ENCODE data around the gene ETV7. TPM values are rescaled to one million over a fixed set of nuclear protein-coding genes. Genes with fewer than 3 reads are reported as not detected.

The ETV7 gene
- total RNA-seq, 2 experiments from 2014 or later, result 20.7 to 21.9 TPM

DNA sequence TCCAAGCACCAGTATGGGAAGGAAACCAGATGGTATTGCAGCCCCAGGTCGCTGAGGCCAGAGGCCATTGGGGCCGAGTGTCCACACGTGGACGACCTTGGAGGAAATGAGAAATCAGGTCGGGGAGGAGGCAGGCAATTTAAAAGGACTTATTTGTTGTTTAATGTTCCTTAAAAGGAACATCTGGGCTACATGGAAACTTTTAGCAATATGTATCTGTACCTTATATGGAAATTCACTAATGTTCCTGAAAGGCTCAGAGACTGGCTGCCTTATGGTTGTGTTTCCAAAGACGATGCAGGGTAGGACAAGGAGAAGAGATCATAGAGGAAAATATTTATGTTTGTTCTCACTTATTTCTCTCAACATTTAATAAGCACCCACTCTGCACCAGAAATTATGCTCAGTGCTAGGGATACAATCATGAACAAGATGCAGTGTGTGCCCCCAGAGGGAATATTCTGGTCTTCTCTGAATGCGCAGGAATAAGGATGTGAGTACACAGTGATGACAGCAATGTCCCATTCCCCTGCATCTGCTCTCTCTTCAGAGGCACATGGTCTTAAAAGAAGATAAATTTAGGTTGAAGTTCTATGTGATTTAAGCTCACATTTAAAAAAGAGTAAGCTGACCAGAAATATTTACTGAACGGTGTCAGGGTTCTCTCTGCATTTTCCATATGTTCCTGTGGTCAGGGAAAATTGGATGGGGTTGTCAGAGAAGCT is 54.1 kb downstream of the ETV7 start:
- Mint-ChIP-seq H3K4me3 (no peak overlapping the region), H3K27me3 (peaks cover 41% of the 10 kb centered on the region), H3K9me3 (no peaks in the 10 kb centered on the region), H3K4me1 (peaks cover 5% of the 10 kb centered on the region), H3K27ac (no peak overlapping the region), H3K36me3 (ENCODE audit: low read depth) (no peaks in the 10 kb centered on the region)
- DNase-seq, result no peak
- ChIA-PET CTCF (interaction anchor here (1.1 to 1.2 kb wide), 2 partner anchors 16 to 31 kb away, joined by 3 read pairs; no protein-coding TSS in a partner anchor), POLR2A (no interaction called here)

DNA sequence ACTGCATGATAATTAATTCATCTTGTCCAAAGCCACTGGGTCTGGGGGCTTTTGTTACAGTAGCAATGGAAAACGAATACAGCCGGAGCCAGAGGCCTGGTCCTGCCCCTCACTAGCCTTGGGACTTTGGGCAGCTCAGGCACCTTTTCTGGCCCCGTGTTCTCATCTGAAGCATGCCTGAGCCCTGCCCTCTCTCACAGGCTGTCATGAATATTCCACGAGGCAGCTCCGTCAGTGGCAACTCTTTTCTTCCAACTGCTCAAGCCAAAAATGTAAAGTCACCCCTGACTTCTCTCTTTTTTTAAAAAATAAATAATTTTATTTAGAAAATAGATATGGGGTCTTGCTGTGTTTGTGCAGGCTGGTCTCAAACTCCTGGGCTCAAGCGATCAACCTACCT is 56.1 kb downstream of the ETV7 start:
- no peaks in the 10 kb centered on the region for H3K4me1 Mint-ChIP-seq
- CTCF ChIA-PET, result no interaction called here
- H3K27me3 Mint-ChIP-seq, result peaks cover 41% of the 10 kb centered on the region
- H3K27ac Mint-ChIP-seq, result no peak overlapping the region
- H3K9me3 Mint-ChIP-seq, result no peaks in the 10 kb centered on the region
- POLR2A ChIA-PET, result no interaction called here
- no peaks in the 10 kb centered on the region for H3K36me3 Mint-ChIP-seq (ENCODE audit: low read depth)
- DNase-seq, result no peak
- H3K4me3 Mint-ChIP-seq, result no peak overlapping the region

DNA sequence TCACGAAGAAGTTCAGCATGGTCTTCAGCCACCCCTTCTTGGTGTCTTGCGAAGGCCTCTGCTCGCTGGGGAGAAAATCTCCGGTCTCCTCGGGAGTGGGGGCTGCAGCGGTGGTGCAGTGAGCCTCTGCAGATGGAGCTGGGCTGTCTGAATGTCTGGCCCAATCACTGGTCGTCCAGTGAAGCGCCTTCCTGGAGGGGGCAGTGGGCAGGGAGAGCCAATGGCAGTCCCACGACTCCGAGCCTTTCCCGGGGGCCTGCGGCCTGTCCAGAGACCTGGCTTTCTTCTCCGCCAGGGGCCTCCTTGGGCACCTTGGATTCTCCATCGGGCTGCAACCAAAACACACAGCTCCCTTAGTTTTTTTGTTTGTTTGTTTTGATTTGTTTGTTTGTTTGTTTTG is 57.1 kb downstream of the ETV7 start:
- H3K4me1 Mint-ChIP-seq, result no peaks in the 10 kb centered on the region
- no peak for DNase-seq
- H3K27ac Mint-ChIP-seq, result no peak overlapping the region
- H3K27me3 Mint-ChIP-seq, result peaks cover 46% of the 10 kb centered on the region
- H3K4me3 Mint-ChIP-seq, result no peak overlapping the region
- CTCF ChIA-PET, result no interaction called here
- H3K9me3 Mint-ChIP-seq, result no peaks in the 10 kb centered on the region
- POLR2A ChIA-PET, result no interaction called here
- H3K36me3 Mint-ChIP-seq (ENCODE audit: low read depth), result no peaks in the 10 kb centered on the region

DNA sequence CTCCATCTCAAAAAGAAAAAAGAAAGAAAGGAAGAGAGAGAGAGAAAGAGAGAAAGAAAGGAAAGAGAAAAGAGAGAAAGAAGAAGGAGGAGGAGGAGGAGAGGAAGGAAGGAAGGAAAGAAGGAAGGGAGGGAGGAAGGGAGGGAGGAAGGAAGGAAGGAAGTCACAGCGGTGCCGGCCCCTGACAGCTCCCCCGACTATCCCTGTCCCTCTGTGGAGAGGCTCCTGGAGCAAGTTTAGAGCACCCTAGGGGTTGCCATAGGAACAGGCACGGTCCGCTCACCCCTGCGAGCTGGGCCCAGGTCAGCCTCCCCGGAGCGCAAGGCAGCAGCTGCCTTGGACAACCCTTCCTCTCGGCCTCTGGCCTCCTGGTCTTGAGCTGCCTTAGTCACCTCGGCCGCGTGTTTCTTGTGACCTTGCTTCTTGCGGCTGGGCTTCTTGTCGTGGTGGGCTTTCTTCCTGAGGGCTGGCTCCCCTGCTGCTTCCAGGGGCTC is 57.6 kb downstream of the ETV7 start:
- no peak for DNase-seq
- H3K4me3 Mint-ChIP-seq, result no peak overlapping the region
- H3K27me3 Mint-ChIP-seq, result peaks cover 41% of the 10 kb centered on the region
- CTCF ChIA-PET, result no interaction called here
- no peaks in the 10 kb centered on the region for H3K9me3 Mint-ChIP-seq
- POLR2A ChIA-PET, result no interaction called here
- no peaks in the 10 kb centered on the region for H3K36me3 Mint-ChIP-seq (ENCODE audit: low read depth)
- H3K27ac Mint-ChIP-seq, result no peak overlapping the region
- no peaks in the 10 kb centered on the region for H3K4me1 Mint-ChIP-seq

- no peak for DNase-seq
- H3K9me3 Mint-ChIP-seq, result no peaks in the 10 kb centered on the region
These were observed 58.9 kb downstream of the ETV7 start for GRCh38 chr6:36328600-36328999.

GRCh38 chr6:36327919-36328236 is 59.6 kb downstream of the ETV7 start:
- POLR2A ChIA-PET, result no interaction called here
- Mint-ChIP-seq H3K27me3 (peaks cover 24% of the 10 kb centered on the region), H3K9me3 (no peaks in the 10 kb centered on the region), H3K4me3 (no peak overlapping the region), H3K36me3 (ENCODE audit: low read depth) (no peaks in the 10 kb centered on the region), H3K27ac (no peak overlapping the region), H3K4me1 (no peaks in the 10 kb centered on the region)
- CTCF ChIA-PET, result interaction anchor here (1.8 kb wide), 1 partner anchor 13 kb away, joined by 7 read pairs; no protein-coding TSS in a partner anchor
- no peak for DNase-seq

More at GRCh38 chr6:36328600-36328999, 58.9 kb downstream of the ETV7 start:
- no peak overlapping the region for H3K4me3 Mint-ChIP-seq
- no peak overlapping the region for H3K27ac Mint-ChIP-seq
- no peaks in the 10 kb centered on the region for H3K36me3 Mint-ChIP-seq (ENCODE audit: low read depth)
- ChIA-PET POLR2A (no interaction called here), CTCF (interaction anchor here (1.8 kb wide), 1 partner anchor 12 kb away, joined by 7 read pairs; no protein-coding TSS in a partner anchor)
- peaks cover 30% of the 10 kb centered on the region for H3K27me3 Mint-ChIP-seq
- H3K4me1 Mint-ChIP-seq, result no peaks in the 10 kb centered on the region

DNA sequence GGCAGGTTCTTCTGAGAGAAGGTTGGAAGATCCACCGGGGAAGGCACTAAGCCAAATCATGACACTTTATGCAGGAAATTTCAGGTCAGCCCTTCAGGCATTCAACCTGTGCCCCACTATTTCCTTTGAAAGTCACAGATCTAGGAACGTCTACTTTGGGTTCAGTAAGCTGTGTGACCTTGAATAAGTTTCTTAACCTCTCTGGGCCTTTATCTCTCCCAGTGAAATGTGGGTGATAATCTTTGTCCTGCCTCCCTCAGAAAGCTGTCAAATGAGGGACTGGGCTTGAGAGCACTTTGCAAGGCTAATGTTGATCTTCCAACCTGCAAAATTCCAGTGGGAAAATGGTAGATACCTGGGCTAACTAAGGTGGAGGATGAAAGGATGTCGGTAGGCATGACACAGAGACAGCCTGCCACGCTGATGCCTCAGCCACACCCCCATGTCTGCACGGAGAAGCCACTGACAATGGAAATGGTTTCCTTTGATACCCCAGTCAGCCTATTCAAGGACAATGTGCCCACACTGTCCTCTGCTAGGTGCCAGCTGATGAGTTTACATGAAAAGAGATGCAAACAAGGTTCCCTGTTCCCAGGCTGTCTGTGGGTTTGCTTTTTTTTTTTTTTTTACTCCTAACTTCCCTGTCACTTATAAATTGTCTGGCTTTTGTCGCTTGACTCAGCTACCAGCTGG is 60.1 kb downstream of the ETV7 start:
- POLR2A ChIA-PET, result no interaction called here
- H3K36me3 Mint-ChIP-seq (ENCODE audit: low read depth), result no peaks in the 10 kb centered on the region
- peaks cover 21% of the 10 kb centered on the region for H3K27me3 Mint-ChIP-seq
- no peak overlapping the region for H3K4me3 Mint-ChIP-seq
- H3K9me3 Mint-ChIP-seq, result no peaks in the 10 kb centered on the region
- no peak for DNase-seq
- H3K4me1 Mint-ChIP-seq, result no peaks in the 10 kb centered on the region
- H3K27ac Mint-ChIP-seq, result no peak overlapping the region
- CTCF ChIA-PET, result interaction anchor here (1.8 kb wide), 1 partner anchor 13 kb away, joined by 7 read pairs; no protein-coding TSS in a partner anchor

DNA sequence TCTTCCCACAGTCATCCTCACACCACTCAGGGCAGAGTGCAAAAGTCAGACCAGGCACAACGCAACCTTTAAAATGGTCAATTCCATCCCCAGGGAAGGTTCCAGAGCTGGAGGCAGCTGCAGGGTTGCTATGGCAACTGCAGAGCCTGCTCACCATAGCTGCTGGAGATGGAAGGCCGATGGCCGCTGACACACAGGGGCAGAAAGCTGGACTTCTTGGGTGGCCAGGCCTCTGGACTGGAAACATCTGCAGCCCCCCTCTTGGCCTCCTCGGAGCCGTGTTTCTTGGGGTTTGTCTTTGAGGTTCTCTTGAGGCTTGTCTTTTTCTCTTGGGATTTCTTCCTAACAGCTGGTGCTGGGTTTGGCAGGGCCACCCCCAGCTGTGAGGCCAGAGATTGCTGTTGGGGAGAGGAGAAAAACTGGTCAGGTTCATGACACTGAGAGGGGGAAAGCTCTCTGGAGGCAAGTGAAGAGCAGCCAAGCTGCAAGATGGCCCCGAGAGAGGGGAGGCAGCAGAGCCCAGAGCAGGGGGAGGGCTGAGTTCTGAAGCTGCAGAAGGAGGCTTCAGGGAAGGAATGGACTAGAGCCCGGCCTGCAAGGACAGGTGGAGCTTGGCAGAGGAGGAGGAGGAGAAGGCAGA is 61.0 kb downstream of the ETV7 start:
- no peaks in the 10 kb centered on the region for H3K36me3 Mint-ChIP-seq (ENCODE audit: low read depth)
- no peaks in the 10 kb centered on the region for H3K4me1 Mint-ChIP-seq
- DNase-seq, result no peak
- H3K27me3 Mint-ChIP-seq, result peaks cover 15% of the 10 kb centered on the region
- ChIA-PET POLR2A (no interaction called here), CTCF (interaction anchor here (0.9 to 1.8 kb wide), 3 partner anchors 9 to 14 kb away, joined by 4 to 7 read pairs (median 7); no protein-coding TSS in a partner anchor)
- H3K4me3 Mint-ChIP-seq, result no peak overlapping the region
- no peak overlapping the region for H3K27ac Mint-ChIP-seq
- H3K9me3 Mint-ChIP-seq, result no peaks in the 10 kb centered on the region

GRCh38 chr6:36324715-36325114 is 62.8 kb downstream of the ETV7 start:
- H3K27me3 Mint-ChIP-seq, result peaks cover 15% of the 10 kb centered on the region
- DNase-seq, result no peak
- POLR2A ChIA-PET, result no interaction called here

DNA sequence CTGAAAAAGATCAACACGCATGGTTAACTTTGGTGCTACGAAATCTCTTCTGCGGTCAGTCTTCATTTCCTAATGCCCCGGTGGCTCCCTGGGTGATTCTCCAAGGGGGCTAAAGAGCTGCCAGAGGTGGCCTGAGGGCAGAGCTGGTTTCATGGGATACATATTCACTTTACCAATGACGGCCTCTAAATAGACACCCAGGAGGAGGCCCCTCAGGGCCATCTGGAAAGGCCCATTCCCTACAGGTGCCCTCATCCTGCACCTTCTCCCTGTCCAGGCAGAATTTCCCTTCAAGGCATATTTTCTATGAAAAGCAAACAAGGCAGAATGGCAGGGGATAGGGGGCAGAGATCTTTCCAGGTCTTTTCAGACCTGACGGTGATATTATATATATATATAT is 63.3 kb downstream of the ETV7 start:
- Mint-ChIP-seq H3K9me3 (no peaks in the 10 kb centered on the region), H3K27me3 (peaks cover 15% of the 10 kb centered on the region), H3K4me1 (no peaks in the 10 kb centered on the region), H3K36me3 (ENCODE audit: low read depth) (no peaks in the 10 kb centered on the region), H3K4me3 (no peak overlapping the region), H3K27ac (no peak overlapping the region)
- CTCF ChIA-PET, result interaction anchor here (0.8 kb wide), 1 partner anchor 37 kb away, joined by 3 read pairs; no protein-coding TSS in a partner anchor
- no peak for DNase-seq
- POLR2A ChIA-PET, result no interaction called here

More at GRCh38 chr6:36324715-36325114, 62.8 kb downstream of the ETV7 start:
- Mint-ChIP-seq H3K4me3 (no peak overlapping the region), H3K27ac (no peak overlapping the region), H3K9me3 (no peaks in the 10 kb centered on the region), H3K36me3 (ENCODE audit: low read depth) (no peaks in the 10 kb centered on the region), H3K4me1 (no peaks in the 10 kb centered on the region)
- CTCF ChIA-PET, result interaction anchor here (0.8 kb wide), 1 partner anchor 37 kb away, joined by 3 read pairs; no protein-coding TSS in a partner anchor

GRCh38 chr6:36323062-36323461 is 64.4 kb downstream of the ETV7 start:
- Mint-ChIP-seq H3K36me3 (ENCODE audit: low read depth) (no peaks in the 10 kb centered on the region), H3K4me3 (no peak overlapping the region), H3K27ac (no peak overlapping the region), H3K27me3 (peaks cover 15% of the 10 kb centered on the region), H3K9me3 (no peaks in the 10 kb centered on the region), H3K4me1 (no peaks in the 10 kb centered on the region)
- DNase-seq, result no peak
- ChIA-PET CTCF (no interaction called here), POLR2A (no interaction called here)

GRCh38 chr6:36322591-36322990 is 64.9 kb downstream of the ETV7 start:
- H3K4me3 Mint-ChIP-seq, result no peak overlapping the region
- no peak overlapping the region for H3K27ac Mint-ChIP-seq
- H3K4me1 Mint-ChIP-seq, result no peaks in the 10 kb centered on the region
- H3K27me3 Mint-ChIP-seq, result peaks cover 19% of the 10 kb centered on the region
- ChIA-PET CTCF (no interaction called here), POLR2A (no interaction called here)
- H3K9me3 Mint-ChIP-seq, result no peaks in the 10 kb centered on the region
- no peaks in the 10 kb centered on the region for H3K36me3 Mint-ChIP-seq (ENCODE audit: low read depth)
- DNase-seq, result no peak

DNA sequence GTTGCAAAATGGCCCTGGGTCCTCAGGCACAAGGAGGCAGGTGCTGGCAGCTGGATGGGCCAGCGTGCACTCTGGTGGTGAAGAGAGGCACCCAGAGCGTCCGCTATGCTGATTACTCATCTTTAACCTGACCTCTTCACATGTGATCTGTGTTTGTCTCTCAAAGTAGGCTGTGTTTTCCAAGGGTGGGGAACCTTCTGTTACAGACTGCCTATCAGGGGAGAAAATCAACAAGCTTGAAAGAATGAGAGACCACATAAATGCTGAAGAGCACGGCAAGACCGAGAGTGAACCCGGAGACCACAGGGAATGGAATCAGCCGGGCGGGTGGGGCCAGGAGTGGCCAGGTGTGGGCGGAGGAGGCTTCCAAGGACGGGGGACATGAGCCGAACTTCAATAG is 67.0 kb downstream of the ETV7 start:
- Mint-ChIP-seq H3K36me3 (ENCODE audit: low read depth) (no peaks in the 10 kb centered on the region), H3K9me3 (no peaks in the 10 kb centered on the region), H3K4me3 (no peak overlapping the region), H3K4me1 (no peaks in the 10 kb centered on the region), H3K27me3 (peaks cover 8% of the 10 kb centered on the region), H3K27ac (no peak overlapping the region)
- DNase-seq, result no peak
- CTCF ChIA-PET, result interaction anchor here (1.7 to 3.0 kb wide), 2 partner anchors 18 to 21 kb away, joined by 6 to 8 read pairs; no protein-coding TSS in a partner anchor
- POLR2A ChIA-PET, result no interaction called here
